H1 (cell line): ENCODE data around the gene NOL9. TPM values are rescaled to one million over a fixed set of nuclear protein-coding genes. Genes with fewer than 3 reads are reported as not detected.
A peak's percentile ranks its signal among the peaks of the same experiment; 100 is the strongest.

Experiments used
- CTCF ChIA-PET: fragments of 300-600 bp; sonication (Branson Sonifier 250); formaldehyde crosslinking; loops from one replicate; lab custom pipeline; 2021; ENCODE audit not compliant: partially characterized antibody; lab: Charles Lee
- POLR2A ChIA-PET: fragments of 300-600 bp; sonication (Branson Sonifier 250); formaldehyde crosslinking; loops from one replicate; lab custom pipeline; 2021; ENCODE audit warnings: inconsistent platforms; ENCODE audit not compliant: partially characterized antibody; lab: Charles Lee
- DNase-seq, 2 experiments: peaks; one replicate each; pipeline versions ENCODE4 v3.0.0 to v3.0.0-alpha.2; 2010 to 2022; ENCODE audit warnings: low spot score in 2 of 2, low read depth in 1 of 2, mixed read lengths in 1 of 2
- FAIRE-seq: peaks from 2 replicates; lab custom pipeline; 2011; peaks lifted over from hg19 to GRCh38; lab: Jason Lieb, UNC
- H2AFZ ChIP-seq: 2 replicates; pipeline ENCODE4 v1.8.1; 2012; ENCODE audit warnings: low read length, inconsistent platforms
- H2AK5ac ChIP-seq: 2 replicates; pipeline ENCODE4 v1.6.1; 2013; ENCODE audit warnings: low read depth, low read length
- H2BK120ac ChIP-seq: replicated peaks from 2 replicates; pipeline ENCODE3; 2013; ENCODE audit warnings: low read depth, low read length, inconsistent platforms
- H2BK12ac ChIP-seq: 2 replicates; pipeline ENCODE4 v1.6.1; 2013; ENCODE audit warnings: low read depth, low read length
- H2BK15ac ChIP-seq: 2 replicates; pipeline ENCODE4 v1.6.1; 2013; ENCODE audit warnings: low read length
- H2BK20ac ChIP-seq: 2 replicates; pipeline ENCODE4 v1.6.1; 2013; ENCODE audit warnings: low read length
- H2BK5ac ChIP-seq: 2 replicates; pipeline ENCODE4 v1.6.1; 2013; ENCODE audit warnings: low read depth, low read length
- H3K14ac ChIP-seq: 2 replicates; pipeline ENCODE4 v1.6.1; 2013; ENCODE audit warnings: inconsistent platforms; ENCODE audit not compliant: insufficient read length
- H3K18ac ChIP-seq: 2 replicates; pipeline ENCODE4 v1.6.1; 2013; ENCODE audit warnings: low read length; ENCODE audit errors: extremely low read depth
- H3K23ac ChIP-seq: 2 replicates; pipeline ENCODE4 v1.6.1; 2013; ENCODE audit warnings: inconsistent platforms; ENCODE audit not compliant: insufficient read length
- H3K23me2 ChIP-seq: 2 replicates; pipeline ENCODE4 v1.6.1; 2013; ENCODE audit warnings: low read depth, low read length
- H3K27ac ChIP-seq: 2 replicates; pipeline ENCODE4 v1.6.1; 2011; ENCODE audit warnings: low read depth, low read length, inconsistent platforms
- H3K27me3 ChIP-seq, 4 experiments: replicated peaks in 1 of 4; 1 replicate in 1 of 4; 2 replicates in 3 of 4; pipeline versions ENCODE4 v1.6.1 to v1.8.1; 2011 to 2013; ENCODE audit warnings: low read length in 3 of 4, mild to moderate bottlenecking in 3 of 4, inconsistent platforms in 2 of 4, mixed read lengths in 2 of 4, moderate library complexity in 1 of 4; ENCODE audit not compliant: control insufficient read depth in 3 of 4, insufficient read depth in 3 of 4; ENCODE audit errors: extremely low read depth in 1 of 4
- H3K36me3 ChIP-seq, 4 experiments: 2 replicates each; pipeline versions ENCODE4 v1.6.1 to v1.8.1; 2011 to 2013; ENCODE audit warnings: mild to moderate bottlenecking in 4 of 4, low read length in 3 of 4, moderate library complexity in 2 of 4, control low read depth in 1 of 4, inconsistent platforms in 1 of 4; ENCODE audit not compliant: insufficient read depth in 4 of 4, control insufficient read depth in 2 of 4
- H3K4ac ChIP-seq: replicated peaks from 2 replicates; pipeline ENCODE3; 2013; ENCODE audit warnings: low read length, low read depth, mixed read lengths, inconsistent platforms; ENCODE audit not compliant: insufficient read length
- H3K4me1 ChIP-seq, 4 experiments: replicated peaks in 1 of 4; 1 replicate in 1 of 4; 2 replicates in 3 of 4; pipeline versions ENCODE4 v1.6.1 to v1.8.1; 2011 to 2013; ENCODE audit warnings: low read length in 3 of 4, inconsistent platforms in 2 of 4, mixed read lengths in 1 of 4; ENCODE audit not compliant: insufficient read depth in 4 of 4, control insufficient read depth in 3 of 4
- H3K4me2 ChIP-seq, 2 experiments: 2 replicates each; pipeline versions ENCODE4 v1.6.1 to v1.8.1; 2011 to 2013; ENCODE audit warnings: low read depth in 2 of 2, low read length in 2 of 2, control low read depth in 1 of 2, inconsistent platforms in 1 of 2, mild to moderate bottlenecking in 1 of 2; ENCODE audit not compliant: insufficient read depth in 1 of 2
- H3K4me3 ChIP-seq, 4 experiments: fragments of 200-600, 300-600 bp in 1 of 4; sonication (generic), shearing (Covaris generic), sonication (Bioruptor Twin) in 1 of 4; 2 replicates each; pipeline versions ENCODE4 v1.5.1 to v1.8.1; 2011 to 2016; ENCODE audit warnings: low read length in 4 of 4, low read depth in 3 of 4, control low read depth in 2 of 4, inconsistent platforms in 2 of 4, mild to moderate bottlenecking in 2 of 4, mixed read lengths in 1 of 4, moderate library complexity in 1 of 4; ENCODE audit not compliant: insufficient read depth in 2 of 4; ENCODE audit errors: extremely low read depth in 1 of 4
- H3K56ac ChIP-seq: replicated peaks from 2 replicates; pipeline ENCODE3; 2013; ENCODE audit warnings: low read depth, mild to moderate bottlenecking, mixed read lengths, low read length, inconsistent platforms; ENCODE audit not compliant: insufficient read length
- H3K79me1 ChIP-seq: 2 replicates; pipeline ENCODE4 v1.6.1; 2013; ENCODE audit warnings: low read depth, low read length, control low read depth
- H3K79me2 ChIP-seq, 2 experiments: 2 replicates each; pipeline versions ENCODE4 v1.6.1 to v1.8.1; 2012 to 2013; ENCODE audit warnings: low read length in 2 of 2, mild to moderate bottlenecking in 2 of 2, inconsistent platforms in 1 of 2; ENCODE audit not compliant: insufficient read depth in 2 of 2, control insufficient read depth in 1 of 2
- H3K9ac ChIP-seq, 4 experiments: replicated peaks in 1 of 4; 1 replicate in 1 of 4; 2 replicates in 3 of 4; pipeline versions ENCODE4 v1.6.1 to v1.8.1; 2011 to 2013; ENCODE audit warnings: low read depth in 3 of 4, low read length in 3 of 4, control low read depth in 2 of 4, mild to moderate bottlenecking in 2 of 4, moderate library complexity in 2 of 4, inconsistent platforms in 1 of 4; ENCODE audit errors: extremely low read depth in 1 of 4
- H3K9me3 ChIP-seq, 2 experiments: 2 replicates each; pipeline versions ENCODE4 v1.6.1 to v1.8.1; 2012 to 2013; ENCODE audit warnings: mild to moderate bottlenecking in 2 of 2, moderate library complexity in 2 of 2, control low read depth in 1 of 2, inconsistent platforms in 1 of 2, low read depth in 1 of 2, low read length in 1 of 2, mixed read lengths in 1 of 2; ENCODE audit not compliant: insufficient read depth in 2 of 2
- H4K20me1 ChIP-seq, 2 experiments: replicated peaks in 1 of 2; 2 replicates each; pipeline versions ENCODE3 to v1.8.1; 2011 to 2013; ENCODE audit warnings: inconsistent platforms in 2 of 2, low read length in 2 of 2, mild to moderate bottlenecking in 1 of 2; ENCODE audit not compliant: insufficient read depth in 2 of 2, control insufficient read depth in 1 of 2
- H4K5ac ChIP-seq: 2 replicates; pipeline ENCODE4 v1.6.1; 2013; ENCODE audit warnings: low read length, low read depth, mixed read lengths, inconsistent platforms; ENCODE audit not compliant: insufficient read length
- H4K8ac ChIP-seq: 2 replicates; pipeline ENCODE4 v1.8.0; 2013; ENCODE audit warnings: mild to moderate bottlenecking, moderate library complexity, low read length, inconsistent platforms; ENCODE audit not compliant: insufficient read depth; ENCODE audit errors: extremely low read depth
- H4K91ac ChIP-seq: replicated peaks from 2 replicates; pipeline ENCODE3; 2013; ENCODE audit warnings: low read length, mixed read lengths, inconsistent platforms; ENCODE audit not compliant: insufficient read length
- ATF3 ChIP-seq: IDR thresholded peaks from 2 replicates; pipeline ENCODE4 v1.6.1; 2011; ENCODE audit warnings: low read depth, mild to moderate bottlenecking, low read length; ENCODE audit not compliant: insufficient read depth
- GABPA ChIP-seq: IDR thresholded peaks from 2 replicates; pipeline ENCODE4 v1.6.1; 2011; ENCODE audit warnings: mild to moderate bottlenecking, low read length, moderate library complexity, borderline replicate concordance; ENCODE audit not compliant: insufficient read depth
- HDAC2 ChIP-seq, 2 experiments: fragments of 300-600 bp in 1 of 2; sonication (generic) in 1 of 2; IDR thresholded peaks; 2 replicates each; pipeline ENCODE4 v1.6.1; 2011 to 2012; ENCODE audit warnings: low read depth in 2 of 2, low read length in 2 of 2, mild to moderate bottlenecking in 2 of 2, moderate library complexity in 2 of 2, borderline replicate concordance in 1 of 2, inconsistent platforms in 1 of 2
- JUND ChIP-seq: IDR thresholded peaks from 2 replicates; pipeline ENCODE4 v1.6.1; 2011; ENCODE audit warnings: mild to moderate bottlenecking, improper control_type of control experiment, low read length
- KDM5A ChIP-seq: fragments of 200-600 bp; IDR thresholded peaks from 2 replicates; pipeline ENCODE4 v1.7.1; 2012; ENCODE audit warnings: mild to moderate bottlenecking, low read length, inconsistent platforms, mixed read lengths
- NANOG ChIP-seq: IDR thresholded peaks from 2 replicates; pipeline ENCODE4 v1.6.1; 2011; ENCODE audit warnings: low read length, low read depth, mild to moderate bottlenecking, inconsistent platforms; ENCODE audit not compliant: insufficient read depth, poor library complexity, severe bottlenecking
- RFX5 ChIP-seq: IDR thresholded peaks from 2 replicates; pipeline ENCODE4 v1.6.1; 2011; ENCODE audit warnings: low read depth, low read length, improper control_type of control experiment, borderline replicate concordance
- SIRT6 ChIP-seq: IDR thresholded peaks from one replicate; pipeline ENCODE4 v1.7.1; 2012; ENCODE audit warnings: low read length, inconsistent platforms
- TBP ChIP-seq: IDR thresholded peaks from 2 replicates; pipeline ENCODE4 v1.6.1; 2011; ENCODE audit warnings: low read depth, low read length, improper control_type of control experiment
- YY1 ChIP-seq: IDR thresholded peaks from 2 replicates; pipeline ENCODE4 v1.6.1; 2011; ENCODE audit warnings: low read depth, mild to moderate bottlenecking, low read length
- WGBS, 2 experiments: shearing (Covaris generic) in 1 of 2; methylation state at CpG; one replicate each; pipeline versions ENCODE4 v1.1.6 to v1.1.7; 2013 to 2015; ENCODE audit warnings: low lambda C conversion rate in 2 of 2, mixed read lengths in 2 of 2, inconsistent platforms in 1 of 2, low coverage in 1 of 2, missing lambda C conversion rate in 1 of 2; ENCODE audit not compliant: insufficient replicate concordance in 2 of 2, insufficient coverage in 1 of 2, insufficient read length in 1 of 2; ENCODE audit errors: extremely low coverage in 1 of 2, missing lambda C conversion rate in 1 of 2; 5-methylcytosine and 5-hydroxymethylcytosine counted together
- polyA plus RNA-seq, 7 experiments: library from polyadenylated mRNA; depleted of rRNA in 3 of 7; stranded (reverse) in 5 of 7; unstranded in 2 of 7; fragments of >200 nt in 5 of 7; fragments of 200-250 nt in 2 of 7; gene quantifications; 1 replicate in 5 of 7; 2 replicates in 1 of 7; 4 replicates in 1 of 7; pipeline versions ENCODE4 v1.2.1 to v1.2.3, GENCODE V29; 2011 to 2013; ENCODE audit warnings: missing spikeins in 2 of 7, mixed read lengths in 2 of 7
- total RNA-seq: library from RNA; stranded (reverse); fragmentation: NEBNext Ultra II Directional; extraction: Animal tissue kit (Norgen Biotek cat#: 25700); gene quantifications from 2 replicates; pipeline ENCODE4 v1.2.1, GENCODE V29; 2021

NOL9 gene
- total and polyA plus RNA-seq, 2 of the 8 experiments (the other 6 are each of a cell fraction or from before 2014, with no cell fraction given), result 17.1 to 38.1 TPM

- DNase-seq, result no peak
- Histone ChIP-seq H3K18ac (no peak overlapping the region; the same call in 1 of the 2 replicates), H3K4me1 (no peaks in the 10 kb centered on the region; a peak in 3 of 7 replicates), H3K79me1 (no peaks in the 10 kb centered on the region; the same call in 1 of the 2 replicates), H2BK15ac (peak overlapping the region; percentile 29; the same call in 1 of the 2 replicates), H4K5ac (no peak overlapping the region), H2AK5ac (no peak overlapping the region), H3K27ac (no peak overlapping the region), H3K4me3 (no peak overlapping the region), H3K36me3 (no peaks in the 10 kb centered on the region), H2AFZ (no peak overlapping the region), H3K14ac (no peak overlapping the region), H2BK20ac (no peak overlapping the region), H2BK12ac (0 out of 2 replicates have a peak overlapping the region, but pooled peaks have one; percentile 17), H2BK120ac (no peak overlapping the region), H2BK5ac (no peak overlapping the region), H3K23me2 (no peaks in the 10 kb centered on the region), H4K8ac (peak overlapping the region; percentile 25; the same call in 1 of the 2 replicates), H3K9me3 (no peaks in the 10 kb centered on the region), H3K56ac (no peak overlapping the region), H3K79me2 (no peaks in the 10 kb centered on the region), H3K23ac (no peak overlapping the region), H4K20me1 (no peaks in the 10 kb centered on the region), H3K9ac (no peak overlapping the region), H3K4ac (no peak overlapping the region), H3K27me3 (no peaks in the 10 kb centered on the region), H4K91ac (no peak overlapping the region), H3K4me2 (no peak overlapping the region)
- FAIRE-seq, result no peak
- 83% methylated on average over 20 of the region's 20 CpGs; no CpG with 5 or more reads in 1 of the 2 experiments for WGBS, 2 experiments
- ChIA-PET CTCF (interaction anchor here (0.9 to 1.3 kb wide), 6 partner anchors 10 to 89 kb away, joined by 3 to 5 read pairs (median 3); no protein-coding TSS in a partner anchor), POLR2A (interaction anchor here (0.9 to 2.8 kb wide), 3 partner anchors 9 to 37 kb away, joined by 3 to 9 read pairs (median 3); no protein-coding TSS in a partner anchor)
- TF ChIP-seq NANOG (no peak), RFX5 (no peak), TBP (no peak), ATF3 (no peak), HDAC2 (IDR thresholded peaks at IDR 0.05; ENCODE audit: borderline replicate concordance in 1 of 2, low read depth in 2 of 2, low read length in 2 of 2) (no peak), GABPA (no peak), KDM5A (no peak), JUND (no peak), SIRT6 (no peak), YY1 (no peak)
Measured at GRCh38 chr1:6509220-6509918, 44.9 kb downstream of the NOL9 start.
